ENCODE data around the gene ACSL5. TPM values are rescaled to one million over a fixed set of nuclear protein-coding genes. Genes with fewer than 3 reads are reported as not detected.
"Not testable (repeated sequence)": the region's sequence is repeated elsewhere in the genome, so short reads cannot be mapped to it uniquely, and the experiment has no call there.

ACSL5 gene
- total and polyA plus RNA-seq, 4 donors = 15.0 to 201 (median 43.5) TPM

- H3K9ac ChIP-seq (ENCODE audit: low read depth in 1 of 2, low read length in 2 of 2) = no peak overlapping the region
- TF ChIP-seq RAD21 (IDR thresholded peaks at IDR 0.05) = no peak
- peak in 1 of 2 donors; percentile 15 for TF ChIP-seq HNF4A (conservative IDR thresholded peaks at IDR 0.05)
- no peak overlapping the region for H3K27ac ChIP-seq (ENCODE audit: low read depth in 1 of 2, low read length in 2 of 2)
- no peak overlapping the region for H3K4me3 ChIP-seq (ENCODE audit: low read depth in 1 of 3, low read length in 3 of 3)
- no peak for DNase-seq (ENCODE audit: low spot score)
- no peaks in the 10 kb centered on the region for H3K9me3 ChIP-seq (ENCODE audit: control insufficient read depth in 4 of 4, low read length in 3 of 4)
- no peaks in the 10 kb centered on the region for H3K27me3 ChIP-seq (ENCODE audit: control insufficient read depth in 4 of 4, insufficient read depth in 4 of 4, low read length in 3 of 4)
- peaks cover 1 to 61% (median 49%) of the 10 kb centered on the region in 4 donors for H3K36me3 ChIP-seq (ENCODE audit: control insufficient read depth in 4 of 4, insufficient read depth in 3 of 4, low read depth in 1 of 4, low read length in 3 of 4)
- WGBS = 55% methylated on average over 2 of the region's 2 CpGs
- H3K4me1 ChIP-seq (ENCODE audit: control insufficient read depth in 4 of 4, insufficient read depth in 4 of 4, low read length in 3 of 4) = peaks cover 0 to 4% (median under 1%) of the 10 kb centered on the region in 4 donors
Observed at GRCh38 chr10:112402917-112403316, 29.0 kb downstream of the ACSL5 start.

DNA sequence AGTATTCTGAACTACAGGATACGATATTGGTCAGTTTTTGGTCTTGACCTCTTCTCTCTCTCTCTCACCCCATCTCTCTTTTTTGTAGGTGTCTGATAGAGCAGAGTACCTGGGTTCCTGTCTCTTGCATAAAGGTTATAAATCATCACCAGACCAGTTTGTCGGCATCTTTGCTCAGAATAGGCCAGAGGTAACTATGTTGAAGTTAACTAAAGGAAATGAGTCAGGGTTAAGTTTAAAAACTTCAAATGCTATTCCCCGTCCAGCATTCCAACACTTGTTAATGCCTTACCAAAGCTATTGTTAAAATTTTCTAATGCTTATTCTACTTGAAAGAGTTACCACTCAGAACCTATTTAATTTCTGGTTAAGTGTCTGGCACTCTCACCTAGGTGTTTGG is 30.7 kb downstream of the ACSL5 start:
- no peaks in the 10 kb centered on the region for H3K27me3 ChIP-seq (ENCODE audit: control insufficient read depth in 4 of 4, insufficient read depth in 4 of 4, low read length in 3 of 4)
- H3K9ac ChIP-seq (ENCODE audit: low read depth in 1 of 2, low read length in 2 of 2) = no peak overlapping the region
- no peak overlapping the region for H3K4me3 ChIP-seq (ENCODE audit: low read depth in 1 of 3, low read length in 3 of 3)
- H3K27ac ChIP-seq (ENCODE audit: low read depth in 1 of 2, low read length in 2 of 2) = no peak overlapping the region
- TF ChIP-seq RAD21 (IDR thresholded peaks at IDR 0.05) = no peak
- no peak for TF ChIP-seq TAF1 (conservative IDR thresholded peaks at IDR 0.05)
- no peak for TF ChIP-seq RXRA (IDR thresholded peaks at IDR 0.05)
- no peak for TF ChIP-seq NR2F2 (IDR thresholded peaks at IDR 0.05)
- TF ChIP-seq FOXA1 (IDR thresholded peaks at IDR 0.05) = no peak
- no peak for TF ChIP-seq FOXA2 (IDR thresholded peaks at IDR 0.05)
- TF ChIP-seq, protein P1, sequence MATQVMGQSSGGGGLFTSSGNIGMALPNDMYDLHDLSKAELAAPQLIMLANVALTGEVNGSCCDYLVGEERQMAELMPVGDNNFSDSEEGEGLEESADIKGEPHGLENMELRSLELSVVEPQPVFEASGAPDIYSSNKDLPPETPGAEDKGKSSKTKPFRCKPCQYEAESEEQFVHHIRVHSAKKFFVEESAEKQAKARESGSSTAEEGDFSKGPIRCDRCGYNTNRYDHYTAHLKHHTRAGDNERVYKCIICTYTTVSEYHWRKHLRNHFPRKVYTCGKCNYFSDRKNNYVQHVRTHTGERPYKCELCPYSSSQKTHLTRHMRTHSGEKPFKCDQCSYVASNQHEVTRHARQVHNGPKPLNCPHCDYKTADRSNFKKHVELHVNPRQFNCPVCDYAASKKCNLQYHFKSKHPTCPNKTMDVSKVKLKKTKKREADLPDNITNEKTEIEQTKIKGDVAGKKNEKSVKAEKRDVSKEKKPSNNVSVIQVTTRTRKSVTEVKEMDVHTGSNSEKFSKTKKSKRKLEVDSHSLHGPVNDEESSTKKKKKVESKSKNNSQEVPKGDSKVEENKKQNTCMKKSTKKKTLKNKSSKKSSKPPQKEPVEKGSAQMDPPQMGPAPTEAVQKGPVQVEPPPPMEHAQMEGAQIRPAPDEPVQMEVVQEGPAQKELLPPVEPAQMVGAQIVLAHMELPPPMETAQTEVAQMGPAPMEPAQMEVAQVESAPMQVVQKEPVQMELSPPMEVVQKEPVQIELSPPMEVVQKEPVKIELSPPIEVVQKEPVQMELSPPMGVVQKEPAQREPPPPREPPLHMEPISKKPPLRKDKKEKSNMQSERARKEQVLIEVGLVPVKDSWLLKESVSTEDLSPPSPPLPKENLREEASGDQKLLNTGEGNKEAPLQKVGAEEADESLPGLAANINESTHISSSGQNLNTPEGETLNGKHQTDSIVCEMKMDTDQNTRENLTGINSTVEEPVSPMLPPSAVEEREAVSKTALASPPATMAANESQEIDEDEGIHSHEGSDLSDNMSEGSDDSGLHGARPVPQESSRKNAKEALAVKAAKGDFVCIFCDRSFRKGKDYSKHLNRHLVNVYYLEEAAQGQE (IDR thresholded peaks at IDR 0.05) = no peak
- no peak for TF ChIP-seq YY1 (IDR thresholded peaks at IDR 0.05)
- no peak for TF ChIP-seq EGR1 (IDR thresholded peaks at IDR 0.05; ENCODE audit: low read depth in 2 of 2)
- TF ChIP-seq, protein P2, sequence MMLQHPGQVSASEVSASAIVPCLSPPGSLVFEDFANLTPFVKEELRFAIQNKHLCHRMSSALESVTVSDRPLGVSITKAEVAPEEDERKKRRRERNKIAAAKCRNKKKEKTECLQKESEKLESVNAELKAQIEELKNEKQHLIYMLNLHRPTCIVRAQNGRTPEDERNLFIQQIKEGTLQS (IDR thresholded peaks at IDR 0.05) = no peak
- no peak for TF ChIP-seq HNF4A (conservative IDR thresholded peaks at IDR 0.05)
- TF ChIP-seq GABPA (IDR thresholded peaks at IDR 0.05 in 1 of 2, conservative IDR thresholded peaks at IDR 0.05 in 1 of 2) = no peak
- TF ChIP-seq HNF4G (IDR thresholded peaks at IDR 0.05) = no peak
- TF ChIP-seq, protein P3, sequence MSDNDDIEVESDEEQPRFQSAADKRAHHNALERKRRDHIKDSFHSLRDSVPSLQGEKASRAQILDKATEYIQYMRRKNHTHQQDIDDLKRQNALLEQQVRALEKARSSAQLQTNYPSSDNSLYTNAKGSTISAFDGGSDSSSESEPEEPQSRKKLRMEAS (IDR thresholded peaks at IDR 0.05) = no peak
- no peak for TF ChIP-seq JUND (IDR thresholded peaks at IDR 0.05)
- no peak for TF ChIP-seq ZBTB33 (IDR thresholded peaks at IDR 0.05)
- TF ChIP-seq SP1 (IDR thresholded peaks at IDR 0.05) = no peak
- TF ChIP-seq, protein P4, sequence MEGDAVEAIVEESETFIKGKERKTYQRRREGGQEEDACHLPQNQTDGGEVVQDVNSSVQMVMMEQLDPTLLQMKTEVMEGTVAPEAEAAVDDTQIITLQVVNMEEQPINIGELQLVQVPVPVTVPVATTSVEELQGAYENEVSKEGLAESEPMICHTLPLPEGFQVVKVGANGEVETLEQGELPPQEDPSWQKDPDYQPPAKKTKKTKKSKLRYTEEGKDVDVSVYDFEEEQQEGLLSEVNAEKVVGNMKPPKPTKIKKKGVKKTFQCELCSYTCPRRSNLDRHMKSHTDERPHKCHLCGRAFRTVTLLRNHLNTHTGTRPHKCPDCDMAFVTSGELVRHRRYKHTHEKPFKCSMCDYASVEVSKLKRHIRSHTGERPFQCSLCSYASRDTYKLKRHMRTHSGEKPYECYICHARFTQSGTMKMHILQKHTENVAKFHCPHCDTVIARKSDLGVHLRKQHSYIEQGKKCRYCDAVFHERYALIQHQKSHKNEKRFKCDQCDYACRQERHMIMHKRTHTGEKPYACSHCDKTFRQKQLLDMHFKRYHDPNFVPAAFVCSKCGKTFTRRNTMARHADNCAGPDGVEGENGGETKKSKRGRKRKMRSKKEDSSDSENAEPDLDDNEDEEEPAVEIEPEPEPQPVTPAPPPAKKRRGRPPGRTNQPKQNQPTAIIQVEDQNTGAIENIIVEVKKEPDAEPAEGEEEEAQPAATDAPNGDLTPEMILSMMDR (IDR thresholded peaks at IDR 0.05; ENCODE audit: low read depth, low read length, missing input control) = no peak
- H3K36me3 ChIP-seq (ENCODE audit: control insufficient read depth in 4 of 4, insufficient read depth in 3 of 4, low read depth in 1 of 4, low read length in 3 of 4) = peaks cover 5 to 68% (median 55%) of the 10 kb centered on the region in 4 donors
- DNase-seq (ENCODE audit: low spot score) = no peak
- H3K4me1 ChIP-seq (ENCODE audit: control insufficient read depth in 4 of 4, insufficient read depth in 4 of 4, low read length in 3 of 4) = peaks cover 0 to 4% (median under 1%) of the 10 kb centered on the region in 4 donors
- no peaks in the 10 kb centered on the region for H3K9me3 ChIP-seq (ENCODE audit: control insufficient read depth in 4 of 4, low read length in 3 of 4)
- 90% methylated on average over 3 of the region's 3 CpGs for WGBS

DNA sequence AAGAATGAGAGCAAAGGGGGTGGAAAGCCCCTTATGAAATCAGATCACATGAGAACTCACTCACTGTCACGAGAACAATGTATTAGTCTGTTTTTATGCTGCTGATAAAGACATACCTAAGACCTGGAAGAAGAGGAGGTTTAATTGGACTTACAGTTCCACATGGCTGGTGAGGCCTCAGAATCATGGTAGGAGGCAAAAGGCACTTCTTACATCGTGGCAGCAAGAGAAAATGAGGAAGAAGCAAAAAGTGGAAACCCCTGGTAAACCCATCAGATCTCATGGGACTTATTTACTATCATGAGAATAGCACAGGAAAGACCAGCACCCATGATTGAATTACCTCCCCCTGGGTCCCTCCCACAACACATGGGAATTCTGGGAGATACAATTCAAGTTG is 32.9 kb downstream of the ACSL5 start:
- WGBS = 88% methylated on average over 2 of the region's 2 CpGs
- H3K9me3 ChIP-seq (ENCODE audit: control insufficient read depth in 4 of 4, low read length in 3 of 4) = not testable (repeated sequence)

More for the DNA sequence above, 32.9 kb downstream of the ACSL5 start:
- not testable (repeated sequence) for H3K4me1 ChIP-seq (ENCODE audit: control insufficient read depth in 4 of 4, insufficient read depth in 4 of 4, low read length in 3 of 4); H3K4me3 ChIP-seq (ENCODE audit: low read depth in 1 of 3, low read length in 3 of 3); H3K27ac ChIP-seq (ENCODE audit: low read depth in 1 of 2, low read length in 2 of 2); DNase-seq (ENCODE audit: low spot score); H3K27me3 ChIP-seq (ENCODE audit: control insufficient read depth in 4 of 4, insufficient read depth in 4 of 4, low read length in 3 of 4); H3K9ac ChIP-seq (ENCODE audit: low read depth in 1 of 2, low read length in 2 of 2)
- H3K36me3 ChIP-seq (ENCODE audit: control insufficient read depth in 4 of 4, insufficient read depth in 3 of 4, low read depth in 1 of 4, low read length in 3 of 4) = peaks cover 5 to 80% (median 70%) of the 10 kb centered on the region in 4 donors

Data from liver (tissue), 9 donors.